RWPE2 (cell line): Measurements from ENCODE around the gene ZC3H12D.

Source experiments
- ATAC-seq: fragments of 200-7000 bp; cut with Tn5 transposase; 3 replicates; pipeline ENCODE4 v1.9.1; 2021; ENCODE audit warnings: low read depth
- DNase-seq: peaks from one replicate; pipeline ENCODE4 v3.0.0-alpha.2; 2020; ENCODE audit warnings: low spot score
- H3K27ac ChIP-seq: fragments of 450-650 bp; 2 replicates; pipeline ENCODE4 v1.5.1; 2017; ENCODE audit warnings: mild to moderate bottlenecking; ENCODE audit not compliant: poor library complexity, severe bottlenecking
- H3K27me3 ChIP-seq: fragments of 250-450 bp; sonication (Bioruptor Pico); 2 replicates; pipeline ENCODE4 v1.5.1; 2021; ENCODE audit warnings: mild to moderate bottlenecking, moderate library complexity; ENCODE audit not compliant: insufficient read depth, poor library complexity, severe bottlenecking
- H3K36me3 ChIP-seq: fragments of 250-450 bp; sonication (Bioruptor Pico); 2 replicates; pipeline ENCODE4 v1.5.1; 2020; ENCODE audit warnings: low read depth, mild to moderate bottlenecking, moderate library complexity
- H3K4me1 ChIP-seq: fragments of 250-450 bp; sonication (Bioruptor Pico); 2 replicates; pipeline ENCODE4 v1.5.1; 2021; ENCODE audit warnings: mild to moderate bottlenecking, moderate library complexity; ENCODE audit not compliant: insufficient read depth, poor library complexity, severe bottlenecking
- H3K4me3 ChIP-seq: fragments of 250-450 bp; sonication (Bioruptor Pico); 2 replicates; pipeline ENCODE4 v1.5.1; 2021; ENCODE audit warnings: mild to moderate bottlenecking, moderate library complexity; ENCODE audit not compliant: severe bottlenecking
- H3K9me3 ChIP-seq: fragments of 250-450 bp; sonication (Bioruptor Pico); 2 replicates; pipeline ENCODE4 v1.5.1; 2021; ENCODE audit warnings: mild to moderate bottlenecking, moderate library complexity; ENCODE audit not compliant: severe bottlenecking
- CTCF ChIP-seq: fragments of 450-650 bp; IDR thresholded peaks from one replicate; pipeline ENCODE4 v1.5.1; 2017; ENCODE audit warnings: mild to moderate bottlenecking, moderate library complexity; ENCODE audit not compliant: poor library complexity, severe bottlenecking

Gene ZC3H12D

GRCh38 chr6:149397384-149397783 lies 87.4 kb downstream of the ZC3H12D start:
- H3K27me3 ChIP-seq: no peaks in the 10 kb centered on the region
- no peak overlapping the region for H3K4me3 ChIP-seq
- H3K36me3 ChIP-seq: peaks cover 61% of the 10 kb centered on the region
- ATAC-seq: no peak
- no peaks in the 10 kb centered on the region for H3K4me1 ChIP-seq
- H3K9me3 ChIP-seq: no peaks in the 10 kb centered on the region
- TF ChIP-seq CTCF: no peak
- no peak overlapping the region for H3K27ac ChIP-seq
- DNase-seq: no peak
